A549 treated with Hydrocortisone at 1 μM for 4 hours (cell line): ENCODE measurements around the gene HMG20B. TPM values are rescaled to one million over a fixed set of nuclear protein-coding genes. Genes with fewer than 3 reads are reported as not detected.

Experiments used
- total RNA-seq: library from RNA; stranded (reverse); fragments of 200-300 nt; extraction: Qiagen RNA extraction; gene quantifications from 5 replicates; pipeline ENCODE4 v1.2.3, GENCODE V29; 2022

Gene HMG20B
- total RNA-seq, result 41.3 to 60.6 TPM (median 56.1 TPM) in 5 replicates

DNA sequence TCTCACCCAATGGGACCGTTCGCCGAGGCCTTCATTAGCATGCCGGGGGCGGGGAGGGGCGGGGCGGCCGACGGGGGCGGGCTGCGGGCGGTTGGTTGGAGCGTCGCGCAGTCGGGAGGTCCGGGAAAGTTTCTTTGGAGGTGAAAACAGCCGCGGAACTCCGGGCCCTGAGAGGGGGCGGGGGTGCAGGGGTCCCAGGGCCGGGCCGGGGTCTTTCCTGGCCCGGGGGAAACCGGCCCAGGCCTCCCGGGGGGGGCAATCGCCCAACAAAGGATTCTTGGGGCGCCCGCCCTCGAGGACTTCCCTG is at the start of gene HMG20B:
TSS of gene HMG20B (plus strand) at position 90 of the 307 bp plus-strand sequence. CDS start 366 bp downstream, outside the sequence.

DNA sequence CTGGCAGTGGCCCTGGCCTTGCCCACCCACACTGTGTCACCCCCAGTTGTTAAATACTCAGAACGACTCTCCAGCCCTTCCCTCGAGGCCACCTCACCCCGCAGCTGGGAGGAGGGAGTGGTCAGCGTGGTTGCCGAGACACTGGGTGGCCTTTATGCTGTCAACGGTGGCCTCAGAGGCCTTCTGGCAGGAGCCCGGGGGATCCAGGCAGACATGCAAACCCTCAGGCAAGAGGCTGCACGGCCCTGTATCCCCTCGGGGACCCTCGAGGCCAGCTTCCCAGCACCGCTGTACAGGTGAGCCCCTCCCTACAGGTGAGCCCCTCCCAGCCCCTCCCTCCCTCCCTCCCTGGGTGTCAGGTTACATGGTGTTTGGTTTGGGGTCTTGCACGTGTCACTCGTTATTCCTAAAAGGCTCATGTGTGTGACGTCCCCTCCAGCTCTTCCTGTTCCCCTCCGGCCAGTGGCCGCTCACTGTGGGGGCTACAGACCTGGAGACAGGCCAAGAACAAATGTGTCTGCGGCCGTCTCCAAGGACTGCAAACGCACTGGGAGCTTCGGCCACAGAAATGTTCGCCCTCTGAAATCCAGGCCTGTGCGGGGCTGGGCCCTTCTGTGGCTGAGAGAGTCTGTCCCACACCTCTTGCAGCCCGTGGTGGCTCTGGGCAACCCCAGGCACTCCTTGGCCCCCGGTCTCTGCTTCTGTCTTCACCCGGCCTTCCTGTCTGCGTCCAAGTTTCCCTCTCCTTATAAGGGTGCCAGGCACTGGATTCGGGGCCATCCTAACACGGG is 33.6 kb upstream of the HMG20B start, which contains the start of gene TEKTIP1:
TSS of gene TEKTIP1 (plus strand) at position 210 of the 791 bp plus-strand sequence. CDS start at position 214, 4 bp downstream.

DNA sequence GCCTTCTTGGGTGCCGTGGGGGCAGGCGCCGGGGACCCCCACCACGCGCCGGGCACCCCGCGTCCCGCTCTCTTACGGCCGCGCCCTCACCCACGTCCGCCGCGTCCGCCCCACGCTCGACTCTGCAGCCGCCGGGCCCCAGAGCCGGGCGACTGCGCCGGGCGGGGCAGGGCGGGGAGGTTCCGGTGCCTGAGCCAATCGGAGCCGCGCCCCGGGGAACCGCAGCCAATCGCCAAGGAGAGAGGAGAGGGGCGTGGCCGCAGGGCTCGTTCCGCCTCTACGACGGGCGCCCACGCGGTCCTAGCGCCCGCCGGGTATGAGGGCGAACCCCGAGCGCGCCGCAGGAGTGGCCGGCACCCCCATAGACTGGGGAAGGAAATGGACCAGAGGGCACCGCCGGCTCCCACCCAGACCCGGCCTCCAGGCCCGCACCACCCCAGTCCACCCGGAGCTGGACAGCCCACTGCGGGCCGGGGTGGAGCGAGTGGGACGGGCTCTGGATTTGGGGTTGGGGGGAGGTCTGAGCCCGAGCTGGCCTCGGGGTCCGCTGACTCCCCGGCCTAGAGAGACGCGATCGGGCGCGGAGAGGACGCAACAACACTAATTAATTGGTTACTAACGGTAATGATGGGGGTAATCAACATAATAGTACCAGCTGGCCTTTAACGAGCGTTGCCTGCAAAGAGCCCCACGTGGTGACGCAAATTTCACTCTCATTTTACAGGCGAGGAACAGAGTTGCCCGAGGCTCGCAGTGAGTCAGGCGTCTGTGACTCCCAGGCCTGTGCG is 15.1 kb upstream of the HMG20B start, which contains the start of gene MFSD12:
TSS of gene MFSD12 (minus strand) at position 126 of the 788 bp plus-strand sequence. CDS start 183 bp downstream, outside the sequence.

DNA sequence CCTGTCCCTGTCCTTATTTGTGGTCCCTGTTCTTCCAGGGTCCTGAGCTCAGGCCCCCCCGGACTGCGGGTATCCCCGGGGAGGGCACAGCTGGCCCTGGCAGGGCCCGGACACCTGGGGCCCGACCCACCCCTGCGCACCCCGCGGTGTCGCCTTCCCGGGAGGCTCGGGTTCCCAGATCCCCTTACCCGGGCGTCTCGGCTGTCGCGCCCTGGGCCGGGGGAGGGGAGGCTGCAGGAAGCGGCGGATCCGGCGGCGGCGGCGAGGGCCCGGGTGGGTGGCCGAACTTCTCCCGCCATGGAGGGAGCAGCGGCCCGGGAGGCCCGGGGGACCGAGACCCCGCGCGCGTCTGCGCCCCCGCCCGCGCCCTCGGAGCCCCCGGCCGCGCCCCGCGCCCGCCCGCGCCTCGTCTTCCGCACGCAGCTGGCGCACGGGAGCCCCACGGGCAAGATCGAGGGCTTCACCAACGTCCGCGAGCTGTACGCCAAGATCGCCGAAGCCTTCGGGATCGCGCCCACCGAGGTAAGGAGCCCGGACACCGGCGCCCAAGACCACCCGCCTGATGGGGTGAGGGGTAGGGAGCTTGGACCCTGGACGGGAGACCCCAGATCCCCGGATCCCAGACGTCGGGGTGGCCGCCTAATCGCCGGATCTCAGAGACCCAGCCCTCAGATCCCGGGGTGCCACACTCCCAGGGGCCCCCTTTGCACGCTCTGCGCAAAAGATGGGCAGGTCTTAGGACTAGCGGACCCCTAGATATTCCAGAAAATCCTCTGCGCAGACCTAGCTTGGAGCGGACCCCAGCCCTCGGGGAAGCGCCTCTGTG is 12.8 kb downstream of the HMG20B start, which contains the start of gene GIPC3:
TSS of gene GIPC3 (plus strand) at position 178 of the 826 bp plus-strand sequence. CDS start at position 298, 120 bp downstream.

DNA sequence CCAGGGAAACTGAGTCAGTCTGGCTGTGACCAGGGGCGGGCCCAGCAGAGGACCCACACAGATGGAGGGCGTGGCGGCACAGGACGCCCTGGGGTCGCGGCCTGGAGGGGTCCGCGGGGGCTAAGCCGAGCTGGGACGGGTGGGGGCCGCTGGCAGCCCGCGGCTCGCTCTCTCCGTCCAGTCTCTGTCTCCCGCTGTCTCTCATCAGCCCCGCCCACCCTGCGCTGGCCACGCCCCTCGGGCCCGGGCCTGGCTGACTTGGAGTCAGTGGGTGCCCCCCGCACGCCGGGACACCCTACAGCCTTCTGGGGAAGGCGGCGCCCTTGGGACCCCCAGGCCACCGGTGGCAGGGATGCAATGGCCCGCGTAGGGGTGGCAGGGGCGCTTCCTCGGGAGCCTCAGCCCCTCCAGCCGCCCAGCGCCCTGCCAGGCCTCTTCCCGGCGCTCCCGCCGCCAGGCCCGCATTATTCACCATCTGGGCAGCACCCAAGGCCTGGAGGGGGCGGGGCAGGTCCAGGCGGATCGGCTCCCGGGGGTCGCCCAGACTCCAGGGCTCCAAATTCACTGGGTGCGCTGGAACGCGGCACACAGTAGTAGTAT is 34.0 kb downstream of the HMG20B start, which contains the start of gene TBXA2R:
TSS of gene TBXA2R (minus strand) at position 186 of the 600 bp plus-strand sequence. CDS start 6,241 bp downstream, outside the sequence.

DNA sequence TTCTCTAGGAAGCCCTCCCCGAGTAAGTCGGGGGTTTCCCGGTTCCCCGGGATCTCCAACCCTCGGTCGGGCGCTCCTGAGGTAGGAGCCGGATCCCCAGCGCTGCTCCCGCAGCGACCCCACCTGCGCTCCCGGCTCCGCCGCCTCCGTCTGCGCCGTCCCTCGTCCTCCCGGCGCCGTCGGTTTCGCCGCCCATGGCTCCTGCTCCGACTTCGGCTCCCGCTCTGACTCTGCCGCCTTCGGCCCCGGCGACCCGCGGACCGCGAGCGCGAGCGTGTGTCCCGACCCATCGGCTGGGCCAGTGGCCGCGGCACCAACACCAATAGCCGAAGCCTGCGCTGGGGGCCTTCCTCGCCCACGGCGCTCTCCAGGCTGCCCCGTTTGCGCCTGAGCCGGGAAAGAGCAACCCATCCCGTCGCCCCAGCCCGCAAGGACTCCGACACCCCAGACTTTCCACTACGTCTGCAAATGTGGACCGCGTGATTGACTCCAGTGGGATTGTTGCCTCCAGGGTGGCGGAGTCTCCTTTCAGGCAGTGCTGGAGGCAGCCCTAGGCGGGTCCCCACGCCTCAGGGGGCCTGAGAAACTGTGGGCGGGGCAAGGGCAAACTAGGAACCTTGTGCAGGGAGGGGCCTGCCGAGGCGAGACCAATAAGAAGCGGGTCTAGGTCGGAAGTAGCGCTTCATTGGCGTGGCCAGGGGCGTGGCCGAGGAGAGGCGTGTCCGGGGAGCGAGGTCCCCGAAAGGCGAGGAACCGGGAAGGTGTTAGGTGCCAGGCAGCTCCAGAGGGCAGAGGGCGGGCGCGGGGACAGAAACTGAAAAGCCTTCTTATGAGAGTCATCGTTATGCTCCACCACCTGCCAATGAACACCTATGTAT is 54.0 kb downstream of the HMG20B start, which contains the start of gene CACTIN:
TSS of gene CACTIN (minus strand) at position 318 of the 878 bp plus-strand sequence. CDS start at position 290, 28 bp downstream.

Other genes with a start within 250 kb of the HMG20B start
- gene NFIC, start 206.4 kb upstream of the HMG20B start, total RNA-seq, result 36.4 to 53.7 TPM (median 47.0 TPM) in 5 replicates
- 0.80 to 1.4 TPM (median 0.90 TPM) in 5 replicates for gene SMIM24, start 92.4 kb upstream of the HMG20B start, total RNA-seq
- not detected in 5 replicates for gene SMIM44, start 89.5 kb upstream of the HMG20B start, total RNA-seq
- 13.0 to 18.6 TPM (median 17.0 TPM) in 5 replicates for gene DOHH, start 72.3 kb upstream of the HMG20B start, total RNA-seq
- gene FZR1, start 66.6 kb upstream of the HMG20B start, total RNA-seq, result 27.8 to 36.3 TPM (median 34.2 TPM) in 5 replicates
- gene TEKTIP1, start 33.8 kb upstream of the HMG20B start, total RNA-seq, result 0.20 to 0.23 TPM in 2 of 5 replicates, not detected in the others
- gene MFSD12, start 15.4 kb upstream of the HMG20B start, total RNA-seq, result 124 to 145 TPM (median 137 TPM) in 5 replicates
- 0.17 to 0.32 TPM (median 0.25 TPM) in 5 replicates for gene GIPC3, start 12.5 kb downstream of the HMG20B start, total RNA-seq
- gene TBXA2R, start 33.9 kb downstream of the HMG20B start, total RNA-seq, result 0.86 to 1.5 TPM (median 1.0 TPM) in 5 replicates
- 12.1 to 17.4 TPM (median 17.0 TPM) in 5 replicates for gene CACTIN, start 53.8 kb downstream of the HMG20B start, total RNA-seq
- gene PIP5K1C, start 127.5 kb downstream of the HMG20B start, total RNA-seq, result 11.1 to 13.1 TPM (median 11.9 TPM) in 5 replicates
- gene TJP3, start 135.4 kb downstream of the HMG20B start, total RNA-seq, result 0.39 to 0.69 TPM (median 0.56 TPM) in 5 replicates
- 9.8 to 11.6 TPM (median 11.1 TPM) in 5 replicates for gene APBA3, start 188.7 kb downstream of the HMG20B start, total RNA-seq
- 60.1 to 76.7 TPM (median 65.6 TPM) in 5 replicates for gene MRPL54, start 189.7 kb downstream of the HMG20B start, total RNA-seq
- gene RAX2, start 199.3 kb downstream of the HMG20B start, total RNA-seq, result not detected in 5 replicates
- gene MATK, start 213.4 kb downstream of the HMG20B start, total RNA-seq, result 0.52 to 1.5 TPM (median 0.99 TPM) in 5 replicates